K562 (cell line): ENCODE data around the gene ABAT. TPM values are rescaled to one million over a fixed set of nuclear protein-coding genes. Genes with fewer than 3 reads are reported as not detected.
A peak's percentile ranks its signal among the peaks of the same experiment; 100 is the strongest.

Experiments used
- BCL6 ChIP-seq: fragments of 250-450 bp; sonication (Bioruptor Pico); IDR thresholded peaks from 2 replicates; pipeline ENCODE4 v1.4.0; 2020
- C11orf30 ChIP-seq: fragments of 450-650 bp; IDR thresholded peaks from 2 replicates; pipeline ENCODE4 v1.6.1; 2016; ENCODE audit warnings: low read depth, mild to moderate bottlenecking
- ERF ChIP-seq: fragments of 450-650 bp; formaldehyde crosslinking; IDR thresholded peaks from 2 replicates; pipeline ENCODE4 v1.4.0; 2020; ENCODE audit warnings: mild to moderate bottlenecking, mixed read lengths
- GABPB1 ChIP-seq: sonication (generic); formaldehyde crosslinking; IDR thresholded peaks from 2 replicates; pipeline ENCODE4 v1.8.0; 2022; ENCODE audit warnings: mild to moderate bottlenecking, missing genetic modification reagents
- HDAC3 ChIP-seq: fragments of 450-650 bp; IDR thresholded peaks from 2 replicates; pipeline ENCODE4 v1.6.1; 2018; ENCODE audit warnings: borderline replicate concordance, mild to moderate bottlenecking, moderate library complexity; ENCODE audit not compliant: partially characterized antibody
- HOMEZ ChIP-seq: fragments of 250-450 bp; sonication (Bioruptor Pico); IDR thresholded peaks from 2 replicates; pipeline ENCODE4 v1.4.0; 2020; ENCODE audit warnings: mild to moderate bottlenecking, moderate library complexity
- MIER1 ChIP-seq: fragments of 450-650 bp; IDR thresholded peaks from 2 replicates; pipeline ENCODE4 v1.6.1; 2016; ENCODE audit warnings: antibody characterized with exemption, mild to moderate bottlenecking, low read depth
- MYNN ChIP-seq, 2 experiments: sonication (generic); formaldehyde crosslinking in 1 of 2; IDR thresholded peaks; 2 replicates each; pipeline versions ENCODE4 v1.5.0 to v1.6.1; 2016 to 2020; ENCODE audit warnings: antibody characterized with exemption in 1 of 2, missing genetic modification reagents in 1 of 2
- PCBP1 ChIP-seq: fragments of 200-400 bp; formaldehyde crosslinking; IDR thresholded peaks from 2 replicates; pipeline ENCODE4 v1.6.1; 2018; ENCODE audit warnings: mild to moderate bottlenecking, low read depth, low read length; ENCODE audit not compliant: poor library complexity, severe bottlenecking
- PHF8 ChIP-seq: fragments of 200-600 bp; sonication (generic); IDR thresholded peaks from 2 replicates; pipeline ENCODE4 v1.6.1; 2012; ENCODE audit warnings: mixed run types, mild to moderate bottlenecking, inconsistent platforms, low read length, moderate library complexity, borderline replicate concordance
- RBM14 ChIP-seq: fragments of 200-400 bp; formaldehyde crosslinking; IDR thresholded peaks from 2 replicates; pipeline ENCODE4 v1.6.1; 2018; ENCODE audit warnings: low read depth, mild to moderate bottlenecking, low read length, moderate library complexity, borderline replicate concordance; ENCODE audit not compliant: insufficient read depth
- RBM22 ChIP-seq: fragments of 200-400 bp; formaldehyde crosslinking; IDR thresholded peaks from 2 replicates; pipeline ENCODE4 v1.6.1; 2018; ENCODE audit warnings: low read length, low read depth; ENCODE audit not compliant: poor library complexity, severe bottlenecking
- SIN3B ChIP-seq: fragments of 450-650 bp; IDR thresholded peaks from 2 replicates; pipeline ENCODE4 v1.6.1; 2017; ENCODE audit warnings: low read depth, mild to moderate bottlenecking, moderate library complexity
- SMAD1 ChIP-seq: fragments of 150-350 bp; IDR thresholded peaks from 2 replicates; pipeline ENCODE4 v1.6.1; 2014; ENCODE audit warnings: low read length, low read depth; ENCODE audit not compliant: partially characterized antibody
- SREBF2 ChIP-seq: sonication (generic); formaldehyde crosslinking; IDR thresholded peaks from 2 replicates; pipeline ENCODE4 v1.4.0; 2020; ENCODE audit warnings: mild to moderate bottlenecking, missing genetic modification reagents
- STAT5B ChIP-seq: fragments of 250-450 bp; sonication (Bioruptor Pico); IDR thresholded peaks from 2 replicates; pipeline ENCODE4 v1.8.0; 2021; ENCODE audit warnings: mild to moderate bottlenecking, inconsistent platforms
- TEAD2 ChIP-seq: fragments of 450-650 bp; IDR thresholded peaks from 2 replicates; pipeline ENCODE4 v1.6.1; 2016; ENCODE audit warnings: missing genetic modification characterization, control low read depth, missing compliant biosample characterization
- ZNF133 ChIP-seq: fragments of 250-450 bp; sonication (Bioruptor Pico); IDR thresholded peaks from 2 replicates; pipeline ENCODE4 v1.4.0; 2020; ENCODE audit warnings: mild to moderate bottlenecking
- ZNF24 ChIP-seq: fragments of 450-650 bp; IDR thresholded peaks from 2 replicates; pipeline ENCODE4 v1.6.1; 2016
- ZNF592 ChIP-seq: fragments of 450-650 bp; IDR thresholded peaks from 2 replicates; pipeline ENCODE4 v1.6.1; 2017; ENCODE audit warnings: antibody characterized with exemption, mild to moderate bottlenecking
- ZNF740 ChIP-seq, 3 experiments: fragments of 200-800 bp in 1 of 3; sonication (Bioruptor generic) in 1 of 3; sonication (generic) in 1 of 3; formaldehyde crosslinking in 1 of 3; IDR thresholded peaks; 2 replicates each; pipeline versions ENCODE4 v1.6.1 to v1.8.0; 2016 to 2022; ENCODE audit warnings: mild to moderate bottlenecking in 2 of 3, missing compliant biosample characterization in 2 of 3, missing genetic modification characterization in 2 of 3, missing genetic modification reagents in 1 of 3
- ZNF79 ChIP-seq: fragments of 250-450 bp; sonication (Bioruptor Pico); IDR thresholded peaks from 2 replicates; pipeline ENCODE4 v1.4.0; 2020; ENCODE audit warnings: low read depth, mild to moderate bottlenecking, moderate library complexity
- polyA plus RNA-seq, 8 experiments: library from polyadenylated mRNA; depleted of rRNA in 4 of 8; stranded (reverse) in 5 of 8; unstranded in 3 of 8; fragments of >200 nt; fragmentation: Nextera tagmentation in 2 of 8; fragmentation: Illumina TruSeq in 1 of 8; extraction: Ambion mirVana in 2 of 8; extraction: Trizol in 1 of 8; gene quantifications; 2 replicates each; pipeline versions ENCODE4 v1.2.1 to v1.2.3, GENCODE V29; 2011 to 2014; ENCODE audit warnings: inconsistent platforms in 1 of 8, missing spikeins in 1 of 8
- total RNA-seq, 7 experiments: library from RNA; depleted of rRNA in 6 of 7; stranded (reverse); fragments of >200 nt in 6 of 7; fragmentation: Illumina TruSeq in 2 of 7; extraction: Trizol in 2 of 7; gene quantifications; 2 replicates each; pipeline versions ENCODE4 v1.2.1 to v1.2.3, GENCODE V29; 2011 to 2021; ENCODE audit warnings: low replicate concordance in 1 of 7

Gene ABAT
- total and polyA plus RNA-seq, 9 of the 15 experiments (the other 6 are each of a cell fraction or from before 2014, with no cell fraction given), result 0.01 to 0.49 (median 0.10) TPM

- TF ChIP-seq ZNF740 (CRISPR knock-in tag; IDR thresholded peaks at IDR 0.05), result no peak
- no peak for TF ChIP-seq ZNF740 (tag; IDR thresholded peaks at IDR 0.05)
- no peak for TF ChIP-seq MYNN (IDR thresholded peaks at IDR 0.05)
- no peak for TF ChIP-seq MYNN (CRISPR knock-in tag; IDR thresholded peaks at IDR 0.05)
- TF ChIP-seq SIN3B, result no peak; the same call in 1 of the 2 replicates
- no peak for TF ChIP-seq ZNF24
- TF ChIP-seq SMAD1, result no peak
- TF ChIP-seq ZNF79 (CRISPR knock-in tag), result no peak
- TF ChIP-seq BCL6, result no peak
- peak; percentile 72 for TF ChIP-seq C11orf30
- no peak for TF ChIP-seq ZNF133 (CRISPR knock-in tag)
- peak; percentile 96 for TF ChIP-seq PHF8
- TF ChIP-seq ERF, result no peak
- TF ChIP-seq GABPB1, result peak; percentile 92
- TF ChIP-seq ZNF592, result peak; percentile 63; the same call in 1 of the 2 replicates
- TF ChIP-seq HDAC3, result no peak
- no peak for TF ChIP-seq SREBF2 (CRISPR knock-in tag)
- peak; percentile 54 for TF ChIP-seq RBM22
- TF ChIP-seq MIER1, result no peak
- no peak for TF ChIP-seq TEAD2 (tag)
- TF ChIP-seq PCBP1, result peak; percentile 62
- no peak for TF ChIP-seq RBM14
- TF ChIP-seq HOMEZ, result no peak
- TF ChIP-seq STAT5B (CRISPR knock-in tag), result no peak
Observed at GRCh38 chr16:8797364-8798173, 123.2 kb downstream of the ABAT start, which contains the start of the genes PMM2 and TMEM186 (continued).
